Endothelial cell (in vitro differentiated cells): ENCODE data around the gene PPP1R7. TPM values are rescaled to one million over a fixed set of nuclear protein-coding genes. Genes with fewer than 3 reads are reported as not detected.
A peak's percentile ranks its signal among the peaks of the same experiment; 100 is the strongest.

Source experiments
- DNase-seq: peaks from one replicate; pipeline ENCODE4 v3.0.0; 2021; ENCODE audit warnings: low spot score
- H3K27ac Mint-ChIP-seq: one replicate; pipeline ENCODE4 v1.8.0; 2021; ENCODE audit warnings: mixed read lengths, inconsistent platforms; ENCODE audit not compliant: unreplicated experiment
- H3K27me3 Mint-ChIP-seq: one replicate; pipeline ENCODE4 v1.8.0; 2021; ENCODE audit warnings: mild to moderate bottlenecking, moderate library complexity, mixed read lengths, inconsistent platforms; ENCODE audit not compliant: unreplicated experiment
- H3K36me3 Mint-ChIP-seq: one replicate; pipeline ENCODE4 v1.8.0; 2021; ENCODE audit warnings: mild to moderate bottlenecking, low read depth, mixed read lengths, inconsistent platforms; ENCODE audit not compliant: unreplicated experiment
- H3K4me1 Mint-ChIP-seq: one replicate; pipeline ENCODE4 v1.8.0; 2021; ENCODE audit warnings: mild to moderate bottlenecking, mixed read lengths, inconsistent platforms; ENCODE audit not compliant: unreplicated experiment
- H3K4me3 Mint-ChIP-seq: one replicate; pipeline ENCODE4 v1.8.0; 2021; ENCODE audit warnings: mild to moderate bottlenecking, mixed read lengths, inconsistent platforms; ENCODE audit not compliant: unreplicated experiment
- H3K9me3 Mint-ChIP-seq: one replicate; pipeline ENCODE4 v1.8.0; 2021; ENCODE audit warnings: mixed read lengths, inconsistent platforms; ENCODE audit not compliant: unreplicated experiment
- total RNA-seq: library from RNA; stranded (reverse); fragmentation: NEBNext Ultra II Directional; extraction: Animal tissue kit (Norgen Biotek cat#: 25700); gene quantifications from one replicate; pipeline ENCODE4 v1.2.1, GENCODE V29; 2021; ENCODE audit not compliant: unreplicated experiment
- TF ChIP-seq, protein P1 (sequence below): fragments of 200-600 bp; sonication (generic); IDR thresholded peaks from one replicate; pipeline ENCODE4 v1.5.0; 2021; ENCODE audit warnings: antibody characterized with exemption; ENCODE audit not compliant: unreplicated experiment

PPP1R7 gene
- total RNA-seq, 1 donor from 2014 or later, result 61.6 TPM

DNA sequence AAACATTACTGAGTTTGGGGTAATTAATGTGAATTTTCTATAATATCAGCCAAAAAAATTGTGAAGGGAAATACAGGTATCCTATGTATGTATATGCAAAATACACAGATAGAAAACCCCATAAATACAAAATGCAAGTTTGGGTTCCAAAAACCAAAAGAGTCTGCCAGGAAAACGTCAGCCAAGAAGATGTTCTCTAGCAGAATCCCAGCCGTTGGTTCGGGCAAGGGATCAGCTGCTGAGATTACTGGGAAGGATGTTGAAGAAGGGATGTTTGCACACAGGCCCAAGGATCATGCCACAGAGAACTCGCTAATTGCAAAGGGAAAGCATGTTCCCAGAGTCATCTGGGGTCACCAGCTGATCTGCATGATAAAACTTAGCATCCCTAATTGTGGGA is 28.7 kb downstream of the PPP1R7 start:
- Mint-ChIP-seq H3K4me3 (no peak overlapping the region), H3K27ac (no peak overlapping the region), H3K27me3 (no peaks in the 10 kb centered on the region), H3K9me3 (no peaks in the 10 kb centered on the region), H3K4me1 (no peaks in the 10 kb centered on the region), H3K36me3 (peaks cover 26% of the 10 kb centered on the region)
- DNase-seq, result no peak
- TF ChIP-seq, protein P1, sequence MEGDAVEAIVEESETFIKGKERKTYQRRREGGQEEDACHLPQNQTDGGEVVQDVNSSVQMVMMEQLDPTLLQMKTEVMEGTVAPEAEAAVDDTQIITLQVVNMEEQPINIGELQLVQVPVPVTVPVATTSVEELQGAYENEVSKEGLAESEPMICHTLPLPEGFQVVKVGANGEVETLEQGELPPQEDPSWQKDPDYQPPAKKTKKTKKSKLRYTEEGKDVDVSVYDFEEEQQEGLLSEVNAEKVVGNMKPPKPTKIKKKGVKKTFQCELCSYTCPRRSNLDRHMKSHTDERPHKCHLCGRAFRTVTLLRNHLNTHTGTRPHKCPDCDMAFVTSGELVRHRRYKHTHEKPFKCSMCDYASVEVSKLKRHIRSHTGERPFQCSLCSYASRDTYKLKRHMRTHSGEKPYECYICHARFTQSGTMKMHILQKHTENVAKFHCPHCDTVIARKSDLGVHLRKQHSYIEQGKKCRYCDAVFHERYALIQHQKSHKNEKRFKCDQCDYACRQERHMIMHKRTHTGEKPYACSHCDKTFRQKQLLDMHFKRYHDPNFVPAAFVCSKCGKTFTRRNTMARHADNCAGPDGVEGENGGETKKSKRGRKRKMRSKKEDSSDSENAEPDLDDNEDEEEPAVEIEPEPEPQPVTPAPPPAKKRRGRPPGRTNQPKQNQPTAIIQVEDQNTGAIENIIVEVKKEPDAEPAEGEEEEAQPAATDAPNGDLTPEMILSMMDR, result no peak

DNA sequence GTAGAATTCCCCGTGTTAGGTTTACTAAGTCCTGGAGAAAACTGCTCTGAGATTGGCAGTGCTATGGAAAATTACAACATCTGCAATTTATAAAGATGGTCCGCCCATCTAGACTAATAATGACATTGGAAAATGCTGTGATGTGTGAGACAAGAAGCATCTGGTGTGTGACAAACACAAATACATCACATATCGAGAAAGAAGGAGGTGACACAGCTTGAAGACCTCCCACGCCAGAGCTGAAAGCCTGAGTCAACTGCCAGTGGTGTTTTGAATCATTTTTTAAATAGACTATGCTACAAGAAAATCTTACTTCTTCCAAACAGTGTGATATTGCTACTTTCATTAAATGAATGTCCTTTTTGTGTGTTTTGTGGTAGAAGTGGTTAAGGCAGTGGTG is 29.6 kb downstream of the PPP1R7 start:
- Mint-ChIP-seq H3K27ac (no peak overlapping the region), H3K27me3 (no peaks in the 10 kb centered on the region), H3K9me3 (no peaks in the 10 kb centered on the region), H3K4me1 (no peaks in the 10 kb centered on the region), H3K36me3 (peaks cover 25% of the 10 kb centered on the region), H3K4me3 (peak overlapping the region; percentile 25)
- no peak for DNase-seq
- TF ChIP-seq, protein P1, result no peak

DNA sequence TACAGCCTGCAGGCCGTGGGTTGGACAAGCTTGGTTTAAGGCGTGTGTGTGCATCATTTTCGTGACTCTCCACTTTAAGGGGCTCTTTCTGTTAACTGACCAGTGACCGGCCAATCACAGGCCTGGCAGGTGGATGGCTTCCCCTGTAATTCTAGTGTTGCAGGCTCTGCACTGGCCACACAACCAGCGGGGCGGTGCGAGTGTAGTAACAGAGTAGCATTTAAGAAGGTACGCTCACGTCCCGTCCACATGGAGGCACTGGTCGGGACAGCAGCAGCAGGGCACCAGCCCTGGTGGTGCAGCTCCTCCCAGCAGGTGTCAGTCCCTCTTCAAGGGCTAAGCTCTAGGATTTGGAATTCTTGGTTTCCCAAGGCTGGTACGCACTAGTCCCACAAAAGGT is 30.2 kb downstream of the PPP1R7 start:
- Mint-ChIP-seq H3K4me1 (no peaks in the 10 kb centered on the region), H3K9me3 (no peaks in the 10 kb centered on the region), H3K27ac (no peak overlapping the region), H3K36me3 (peaks cover 20% of the 10 kb centered on the region), H3K27me3 (no peaks in the 10 kb centered on the region), H3K4me3 (no peak overlapping the region)
- TF ChIP-seq, protein P1, result no peak
- no peak for DNase-seq

DNA sequence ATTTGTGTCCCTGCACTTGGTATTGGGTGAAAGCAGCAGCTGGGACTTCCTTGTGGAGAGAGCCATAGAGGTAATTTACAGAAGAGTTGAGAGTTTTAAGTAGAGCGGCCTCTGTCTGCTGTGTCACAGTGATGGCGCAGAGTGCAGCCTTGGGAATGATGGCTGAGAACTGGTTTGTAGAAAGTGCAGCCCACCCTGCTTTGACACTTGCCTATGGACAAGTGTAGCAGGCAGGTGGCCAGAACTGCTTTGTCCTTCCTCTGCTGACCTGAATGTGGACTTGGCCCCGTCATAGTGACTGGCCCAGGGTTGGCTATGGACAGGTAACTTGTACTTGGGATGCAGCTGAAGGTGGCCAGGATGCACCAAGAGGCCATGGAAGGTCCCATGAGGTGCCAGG is 31.9 kb downstream of the PPP1R7 start:
- Mint-ChIP-seq H3K4me1 (no peaks in the 10 kb centered on the region), H3K36me3 (peaks cover 20% of the 10 kb centered on the region), H3K27me3 (peaks cover 1% of the 10 kb centered on the region), H3K4me3 (no peak overlapping the region), H3K9me3 (no peaks in the 10 kb centered on the region), H3K27ac (no peak overlapping the region)
- DNase-seq, result no peak
- TF ChIP-seq, protein P1, result no peak

DNA sequence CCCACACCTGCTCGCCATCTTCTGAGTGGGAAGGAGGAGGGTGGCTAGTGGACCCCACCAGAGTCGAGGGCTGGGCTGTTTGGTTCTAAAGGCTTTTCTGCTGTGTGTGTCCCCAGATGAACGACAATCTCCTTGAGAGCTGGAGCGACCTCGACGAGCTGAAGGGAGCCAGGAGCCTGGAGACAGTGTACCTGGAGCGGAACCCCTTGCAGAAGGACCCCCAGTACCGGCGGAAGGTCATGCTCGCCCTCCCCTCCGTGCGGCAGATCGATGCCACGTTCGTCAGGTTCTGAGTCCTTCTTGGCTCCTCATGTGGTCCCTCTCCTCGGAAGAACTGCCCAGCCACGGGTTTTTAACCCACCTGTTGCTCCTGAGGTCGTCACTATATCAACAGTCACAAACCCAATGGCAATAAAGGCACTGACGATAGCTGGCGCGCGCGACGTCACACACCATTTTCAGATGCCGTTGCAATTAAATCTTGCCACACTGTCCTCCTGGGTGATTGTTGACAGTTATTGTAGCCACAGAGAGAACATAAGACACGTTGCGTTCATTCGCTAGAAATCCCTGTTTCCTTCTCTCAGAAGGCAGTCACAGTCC is 32.4 kb downstream of the PPP1R7 start:
- no peak overlapping the region for H3K27ac Mint-ChIP-seq
- H3K9me3 Mint-ChIP-seq, result no peaks in the 10 kb centered on the region
- peaks cover 20% of the 10 kb centered on the region for H3K36me3 Mint-ChIP-seq
- peaks cover 1% of the 10 kb centered on the region for H3K27me3 Mint-ChIP-seq
- TF ChIP-seq, protein P1, result no peak
- no peaks in the 10 kb centered on the region for H3K4me1 Mint-ChIP-seq
- no peak overlapping the region for H3K4me3 Mint-ChIP-seq
- DNase-seq, result no peak
